Esophagus muscularis mucosa (tissue), 3 donors: ENCODE data around the gene COLEC12.

Source experiments
- POLR2A ChIP-seq: fragments of 450-650 bp; IDR thresholded peaks from one replicate; pipeline ENCODE4 v1.6.1; 2017; ENCODE audit warnings: antibody characterized with exemption, moderate library complexity, mild to moderate bottlenecking, low read depth
- TF ChIP-seq, protein P1 (sequence below), 3 experiments: fragments of 200-600 bp in 2 of 3; fragments of 450-650 bp in 1 of 3; sonication (generic) in 2 of 3; IDR thresholded peaks; one replicate each; pipeline ENCODE4 v1.5.1; 2017 to 2019; ENCODE audit warnings: antibody characterized with exemption in 3 of 3, mild to moderate bottlenecking in 2 of 3, moderate library complexity in 1 of 3

DNA sequence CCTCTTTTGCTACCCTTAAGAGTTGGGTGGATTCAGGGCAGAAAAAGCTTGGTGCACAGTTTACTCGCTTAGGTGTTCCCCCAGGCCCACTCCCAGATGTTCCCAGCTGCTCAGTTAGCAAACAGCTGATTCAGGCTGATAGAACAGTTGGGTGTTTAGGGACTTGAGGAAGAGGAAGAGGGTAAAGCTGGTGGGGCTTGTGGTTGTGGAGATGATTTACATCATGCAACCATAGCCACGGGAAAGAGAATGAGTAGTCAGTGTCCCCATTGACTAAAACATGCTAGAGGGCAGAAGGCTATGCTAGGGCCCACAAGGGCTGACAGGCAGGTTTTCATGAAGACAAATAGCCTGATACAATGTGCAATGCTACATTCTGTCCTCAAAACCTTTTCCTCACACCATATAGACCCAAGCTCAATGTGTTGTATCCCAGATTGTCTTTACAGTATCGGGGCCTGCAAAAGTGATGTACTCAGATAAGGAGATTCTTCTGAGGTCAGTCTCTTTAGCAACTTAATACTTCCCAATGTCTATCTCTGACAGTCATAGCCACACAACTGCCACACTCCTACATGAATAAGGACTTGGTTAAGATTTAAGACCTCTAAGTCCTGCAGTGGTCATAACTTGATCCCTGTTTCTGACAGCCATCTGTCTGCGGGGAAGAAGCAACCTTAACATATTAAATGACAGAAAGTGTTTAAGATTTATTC lies 15.6 kb downstream of the COLEC12 start:
- TF ChIP-seq, protein P1, sequence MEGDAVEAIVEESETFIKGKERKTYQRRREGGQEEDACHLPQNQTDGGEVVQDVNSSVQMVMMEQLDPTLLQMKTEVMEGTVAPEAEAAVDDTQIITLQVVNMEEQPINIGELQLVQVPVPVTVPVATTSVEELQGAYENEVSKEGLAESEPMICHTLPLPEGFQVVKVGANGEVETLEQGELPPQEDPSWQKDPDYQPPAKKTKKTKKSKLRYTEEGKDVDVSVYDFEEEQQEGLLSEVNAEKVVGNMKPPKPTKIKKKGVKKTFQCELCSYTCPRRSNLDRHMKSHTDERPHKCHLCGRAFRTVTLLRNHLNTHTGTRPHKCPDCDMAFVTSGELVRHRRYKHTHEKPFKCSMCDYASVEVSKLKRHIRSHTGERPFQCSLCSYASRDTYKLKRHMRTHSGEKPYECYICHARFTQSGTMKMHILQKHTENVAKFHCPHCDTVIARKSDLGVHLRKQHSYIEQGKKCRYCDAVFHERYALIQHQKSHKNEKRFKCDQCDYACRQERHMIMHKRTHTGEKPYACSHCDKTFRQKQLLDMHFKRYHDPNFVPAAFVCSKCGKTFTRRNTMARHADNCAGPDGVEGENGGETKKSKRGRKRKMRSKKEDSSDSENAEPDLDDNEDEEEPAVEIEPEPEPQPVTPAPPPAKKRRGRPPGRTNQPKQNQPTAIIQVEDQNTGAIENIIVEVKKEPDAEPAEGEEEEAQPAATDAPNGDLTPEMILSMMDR (IDR thresholded peaks at IDR 0.05), result no peak
- TF ChIP-seq POLR2A, result no peak
